ENCODE data around the gene UBE3D.
"Not testable (repeated sequence)": the region's sequence is repeated elsewhere in the genome, so short reads cannot be mapped to it uniquely, and the experiment has no call there.

The UBE3D gene

GRCh38 chr6:82906951-82907350 lies 158.7 kb downstream of the UBE3D start:
- FAIRE-seq = no peak

GRCh38 chr6:82906489-82906888 lies 159.2 kb downstream of the UBE3D start:
- FAIRE-seq = no peak

GRCh38 chr6:82904860-82905259 lies 160.8 kb downstream of the UBE3D start:
- FAIRE-seq = no peak

GRCh38 chr6:82904257-82904656 lies 161.4 kb downstream of the UBE3D start:
- FAIRE-seq = no peak

GRCh38 chr6:82902290-82902689 lies 163.4 kb downstream of the UBE3D start:
- no peak for FAIRE-seq

- no peak for FAIRE-seq
Observed at GRCh38 chr6:82894653-82895259, 170.9 kb downstream of the UBE3D start.

GRCh38 chr6:82893889-82894652 lies 171.6 kb downstream of the UBE3D start:
- FAIRE-seq = no peak

GRCh38 chr6:82891503-82891902 lies 174.1 kb downstream of the UBE3D start:
- FAIRE-seq = not testable (repeated sequence)

- FAIRE-seq = no peak
Observed at GRCh38 chr6:82891076-82891475, 174.6 kb downstream of the UBE3D start.

GRCh38 chr6:82890240-82890639 lies 175.4 kb downstream of the UBE3D start:
- FAIRE-seq = no peak

- FAIRE-seq = no peak
Observed at GRCh38 chr6:82889143-82889542, 176.5 kb downstream of the UBE3D start.

GRCh38 chr6:82882363-82883023 lies 183.1 kb downstream of the UBE3D start:
- FAIRE-seq = no peak

GRCh38 chr6:82881519-82881918 lies 184.1 kb downstream of the UBE3D start:
- no peak for FAIRE-seq

- FAIRE-seq = no peak
Observed at GRCh38 chr6:82878812-82879211, 186.8 kb downstream of the UBE3D start.

GRCh38 chr6:82877213-82878195 lies 188.1 kb downstream of the UBE3D start:
- no peak for FAIRE-seq

GRCh38 chr6:82875573-82876185 lies 190.0 kb downstream of the UBE3D start:
- no peak for FAIRE-seq

GRCh38 chr6:82874867-82875266 lies 190.8 kb downstream of the UBE3D start:
- no peak for FAIRE-seq

GRCh38 chr6:82872185-82872584 lies 193.5 kb downstream of the UBE3D start:
- FAIRE-seq = no peak

GRCh38 chr6:82870582-82871172 lies 195.0 kb downstream of the UBE3D start:
- no peak for FAIRE-seq

GRCh38 chr6:82869493-82869892 lies 196.1 kb downstream of the UBE3D start:
- no peak for FAIRE-seq

- no peak for FAIRE-seq
Observed at GRCh38 chr6:82867946-82868345, 197.7 kb downstream of the UBE3D start.

- FAIRE-seq = no peak
Observed at GRCh38 chr6:82866446-82866845, 199.2 kb downstream of the UBE3D start.

All from A204.1 (cell line).